GM21529 (cell line): Measurements from ENCODE around the gene APEH.
"Not testable (repeated sequence)": the region's sequence is repeated elsewhere in the genome, so short reads cannot be mapped to it uniquely, and the experiment has no call there.

Source experiments
- ATAC-seq: cut with Tn5 transposase; IDR thresholded peaks from one replicate; pipeline ENCODE4 v1.9.1; 2021; ENCODE audit not compliant: unreplicated experiment

Gene APEH

DNA sequence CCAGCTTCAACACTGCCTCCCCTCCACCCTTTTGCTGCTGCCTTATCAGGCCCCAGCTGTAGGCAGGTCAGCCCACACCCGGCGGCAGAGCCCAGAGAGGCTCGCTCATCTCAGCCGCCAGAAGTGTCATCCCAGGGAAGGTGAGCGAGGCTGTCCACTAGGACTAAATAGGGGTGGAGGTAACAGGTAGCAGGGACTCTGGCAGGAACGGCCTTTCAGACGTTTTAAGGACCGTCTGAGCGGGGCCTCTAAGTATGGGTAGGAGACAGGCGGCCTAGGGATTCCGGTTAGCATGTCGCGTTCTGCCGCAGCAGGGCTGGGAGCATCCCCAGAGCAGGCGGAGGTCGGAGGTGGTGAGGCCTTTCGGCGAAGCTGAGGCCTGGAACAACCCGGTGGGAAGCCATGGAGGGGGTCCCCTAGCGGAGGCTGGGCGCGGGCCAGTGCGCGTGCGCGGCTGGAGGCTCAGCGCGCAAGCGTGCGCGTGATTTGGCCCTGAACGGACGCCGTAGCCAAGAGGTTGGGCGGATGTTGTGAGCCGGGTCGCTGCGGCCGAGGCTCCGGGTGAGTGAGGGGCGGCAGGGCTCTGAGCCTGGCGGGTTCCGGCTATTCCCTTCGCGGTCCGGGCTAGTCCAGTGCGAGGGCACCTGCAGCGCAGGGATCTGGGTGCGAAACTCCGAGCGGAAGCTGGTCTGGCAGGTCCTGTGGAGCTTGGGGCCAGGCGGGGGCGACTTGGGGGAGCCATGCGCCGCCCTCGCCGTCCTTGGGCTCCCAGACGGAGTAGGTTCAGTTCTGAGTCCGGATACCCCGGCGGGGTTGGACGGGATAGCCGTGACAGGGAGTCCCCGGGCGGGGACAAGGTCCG lies 15.1 kb downstream of the APEH start, which contains the start of the genes MST1 and RNF123:
MST1 (minus strand) TSS at position 429 of the 862 bp plus-strand sequence. CDS start 783 bp downstream, outside the sequence.
RNF123 (plus strand) TSS at position 512 of the 862 bp plus-strand sequence. CDS start 1,609 bp downstream, outside the sequence.
- peak; percentile 64 for ATAC-seq

DNA sequence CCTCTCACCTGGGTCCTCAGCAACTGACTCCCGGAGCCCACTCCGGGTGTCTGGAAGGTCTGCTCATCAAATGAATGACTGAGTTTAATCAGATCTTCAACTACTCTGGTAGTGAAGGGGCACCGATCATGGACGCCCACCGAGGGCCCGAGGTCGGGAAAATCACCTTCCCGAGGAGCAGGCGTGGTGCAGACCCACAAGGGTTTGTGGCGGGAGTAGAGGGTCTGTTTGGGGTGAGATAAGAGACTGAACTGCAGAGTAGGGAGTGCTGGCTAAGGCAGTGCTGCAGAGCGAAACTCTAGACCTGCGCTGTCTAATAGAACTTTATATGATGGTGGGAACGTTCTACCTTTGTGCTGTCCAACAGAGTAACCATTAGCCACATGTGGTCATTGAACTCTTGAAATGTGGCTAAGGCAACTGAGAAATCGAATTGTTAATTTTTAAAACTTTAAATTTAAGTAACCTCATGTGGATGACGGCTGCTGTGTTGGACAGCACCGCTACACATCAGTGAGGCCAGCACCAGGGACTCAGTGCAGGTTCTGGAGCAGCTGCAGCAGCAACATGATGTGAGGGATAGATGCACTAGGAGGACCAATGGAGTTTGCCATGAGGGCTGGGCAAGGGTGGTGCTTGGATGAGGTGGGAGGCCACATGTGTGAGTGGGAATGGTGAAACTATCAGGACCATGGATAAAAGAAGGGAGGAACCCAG lies 15.9 kb downstream of the APEH start:
- ATAC-seq, result not testable (repeated sequence)

GRCh38 chr3:49690856-49691255 lies 16.7 kb downstream of the APEH start:
- ATAC-seq, result not testable (repeated sequence)

GRCh38 chr3:49691481-49691880 lies 17.3 kb downstream of the APEH start:
- ATAC-seq, result not testable (repeated sequence)

- not testable (repeated sequence) for ATAC-seq
These were observed 20.4 kb downstream of the APEH start for GRCh38 chr3:49694409-49695070.

- not testable (repeated sequence) for ATAC-seq
These were observed 21.3 kb downstream of the APEH start for GRCh38 chr3:49695350-49696015.

DNA sequence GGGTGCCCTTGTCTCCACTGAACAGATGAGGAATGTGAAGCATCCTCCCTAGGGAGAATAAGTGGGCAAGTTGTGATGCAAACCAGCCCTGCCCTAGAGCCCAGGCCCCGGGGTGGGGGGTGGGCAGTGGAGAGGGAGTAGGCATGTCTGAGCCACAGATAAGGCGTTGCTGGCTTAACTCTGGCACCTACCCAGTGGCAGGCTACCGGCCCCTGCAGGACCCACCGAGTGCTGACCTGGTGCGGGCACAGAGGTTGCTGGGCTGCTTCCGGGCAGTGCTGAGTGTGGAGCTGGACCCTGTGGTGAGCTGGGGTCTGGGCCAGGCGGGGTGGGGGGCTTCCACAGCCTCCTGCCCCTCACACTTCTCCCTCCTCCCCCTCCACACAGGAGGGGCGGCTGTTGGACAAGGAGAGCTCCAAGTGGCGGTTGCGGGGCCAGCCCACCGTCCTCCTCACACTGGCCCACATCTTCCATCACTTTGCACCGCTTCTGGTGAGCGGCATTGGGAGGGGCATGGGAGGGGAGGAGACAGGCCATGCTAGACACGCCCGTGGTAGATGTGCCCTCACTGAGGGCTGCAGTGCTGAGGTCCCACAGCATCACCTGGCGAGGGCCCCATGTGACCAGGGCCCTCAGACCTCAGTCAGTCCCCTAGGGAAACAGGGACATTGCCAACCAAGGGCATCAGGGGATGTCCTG lies 25.3 kb downstream of the APEH start:
- no peak for ATAC-seq

- no peak for ATAC-seq
These were observed 25.9 kb downstream of the APEH start for GRCh38 chr3:49700014-49700413.

- no peak for ATAC-seq
These were observed 26.4 kb downstream of the APEH start for GRCh38 chr3:49700453-49701128.

DNA sequence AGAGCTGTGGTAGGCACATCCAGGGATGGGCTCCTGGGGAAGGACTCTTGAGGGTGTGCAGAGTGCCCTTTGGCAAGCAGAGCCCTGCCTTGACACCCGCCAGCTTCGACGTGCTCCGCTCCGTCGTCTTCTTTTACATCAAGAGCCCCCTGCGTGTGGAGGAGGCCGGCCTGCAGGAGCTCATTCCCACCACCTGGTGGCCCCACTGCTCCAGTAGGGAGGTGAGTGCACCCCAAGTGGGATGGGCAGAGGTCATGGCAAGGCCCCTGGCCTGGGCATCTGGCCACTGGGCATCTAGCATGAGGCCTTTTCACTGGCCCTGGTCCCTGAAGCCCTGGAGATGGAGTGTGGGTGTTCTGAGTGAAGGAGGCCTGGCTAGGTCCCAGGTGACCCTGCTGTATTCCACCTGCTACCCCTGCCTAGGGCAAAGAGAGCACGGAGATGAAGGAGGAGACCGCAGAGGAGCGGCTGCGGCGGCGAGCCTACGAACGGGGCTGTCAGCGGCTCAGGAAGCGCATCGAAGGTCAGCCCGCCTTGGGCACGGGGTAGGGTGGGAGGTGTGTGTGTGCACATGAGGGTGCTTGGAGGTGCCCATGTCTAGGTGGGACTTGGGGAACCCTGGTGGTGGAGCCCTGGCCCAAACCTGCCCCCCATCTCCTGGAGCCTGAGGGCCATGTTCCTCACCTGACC lies 27.4 kb downstream of the APEH start:
- ATAC-seq, result no peak

DNA sequence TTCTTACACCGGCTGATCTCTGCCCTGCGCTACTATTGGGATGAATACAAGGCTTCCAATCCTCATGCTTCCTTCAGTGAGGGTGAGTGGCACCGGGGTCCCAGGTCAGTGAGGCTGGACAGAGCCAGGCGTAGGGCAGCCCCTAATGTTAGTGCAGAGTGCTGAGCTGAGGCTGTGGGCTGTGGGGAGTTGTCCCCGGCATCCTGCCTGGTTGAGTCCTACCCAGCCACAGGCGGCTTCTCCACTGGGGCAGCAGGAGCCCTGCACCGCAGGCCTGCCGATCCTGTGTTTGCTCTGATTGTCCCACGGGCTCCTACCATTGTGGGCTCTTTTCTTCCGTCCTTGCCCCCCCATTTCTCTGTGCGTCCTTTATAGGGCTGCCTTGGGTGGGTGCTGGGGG lies 28.5 kb downstream of the APEH start:
- ATAC-seq, result no peak

- no peak for ATAC-seq
These were observed 29.3 kb downstream of the APEH start for GRCh38 chr3:49703443-49703927.

DNA sequence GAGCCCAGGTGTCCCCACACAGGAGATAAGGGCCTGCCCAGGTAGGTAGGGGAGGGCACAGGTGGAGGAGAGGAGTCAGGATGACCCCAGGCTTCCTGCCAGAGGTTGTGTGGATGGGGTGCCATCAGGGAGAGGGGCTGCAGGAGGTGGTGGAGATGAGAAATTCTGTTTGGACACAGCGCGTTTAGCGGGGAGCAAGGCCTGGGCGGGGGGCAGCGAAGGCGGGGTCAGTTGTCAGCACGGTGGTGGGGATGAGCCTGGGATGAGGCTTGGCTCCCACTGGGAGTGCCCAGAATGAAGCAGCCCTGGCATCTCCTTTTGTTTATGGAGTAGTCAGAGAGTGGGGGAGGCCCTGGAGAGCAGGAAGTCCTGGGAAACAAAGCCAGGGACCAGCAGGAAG lies 29.8 kb downstream of the APEH start:
- ATAC-seq, result no peak

GRCh38 chr3:49704629-49705028 lies 30.5 kb downstream of the APEH start:
- ATAC-seq, result no peak

DNA sequence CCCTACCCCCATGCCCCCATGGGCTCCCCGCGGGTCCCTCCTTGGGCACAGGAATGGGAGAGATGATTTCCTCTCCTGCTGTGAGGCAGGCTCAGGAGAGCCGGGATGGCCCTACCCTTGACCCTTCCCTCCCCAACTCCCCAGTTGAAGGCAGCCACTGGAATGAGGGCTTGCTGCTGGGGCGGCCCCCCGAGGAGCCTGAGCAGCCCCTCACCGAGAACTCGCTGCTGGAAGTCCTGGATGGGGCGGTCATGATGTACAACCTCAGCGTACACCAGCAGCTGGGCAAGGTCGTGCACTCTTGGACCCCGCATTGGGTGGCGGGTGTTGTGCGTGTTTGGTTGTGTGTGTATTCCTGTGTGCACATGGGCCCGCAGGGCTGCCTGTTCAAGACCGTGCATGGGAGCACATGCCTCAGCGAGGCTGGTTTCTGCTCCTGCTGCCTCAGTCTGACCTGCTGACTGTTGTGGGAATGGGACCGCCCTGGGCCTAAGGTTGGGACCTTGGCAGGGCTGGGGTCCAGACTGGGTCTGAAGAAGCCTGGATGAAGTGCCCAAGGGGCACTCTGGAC lies 31.3 kb downstream of the APEH start:
- ATAC-seq, result no peak

DNA sequence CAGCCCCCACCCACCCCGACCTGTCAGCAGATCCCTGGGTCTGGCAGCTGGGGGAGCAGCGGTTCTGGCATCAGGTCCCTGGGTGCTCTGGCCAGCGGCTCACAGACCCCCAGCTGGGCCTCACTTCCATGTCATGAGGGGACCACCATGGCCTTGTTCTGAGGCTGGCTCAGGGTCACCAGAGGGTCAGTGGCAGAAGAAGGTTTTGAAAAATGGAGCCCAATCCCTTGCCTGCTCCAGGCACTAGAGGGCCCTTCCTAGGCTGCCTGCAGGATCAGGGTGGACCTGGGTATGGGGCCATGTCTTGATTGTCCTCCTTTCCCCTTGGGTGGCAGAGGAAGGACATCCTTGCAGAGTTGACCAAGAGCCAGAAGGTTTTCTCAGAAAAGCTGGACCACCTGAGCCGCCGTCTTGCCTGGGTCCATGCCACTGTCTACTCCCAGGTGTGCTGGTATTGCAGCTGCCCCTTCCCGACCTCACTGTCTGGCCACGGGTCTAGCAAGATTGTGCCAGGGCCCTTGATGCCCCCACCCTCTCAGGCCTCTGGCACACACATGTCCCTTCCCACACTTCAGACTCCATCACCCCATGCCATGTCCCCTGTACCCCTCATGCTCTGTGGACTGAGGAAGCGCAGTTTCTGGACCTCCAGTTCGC lies 32.4 kb downstream of the APEH start:
- ATAC-seq, result no peak

- no peak for ATAC-seq
These were observed 32.9 kb downstream of the APEH start for GRCh38 chr3:49707113-49707480.

GRCh38 chr3:49709852-49710251 lies 35.7 kb downstream of the APEH start:
- ATAC-seq, result no peak
